Measurements from ENCODE around the gene XXYLT1.
"Not testable (repeated sequence)": the region's sequence is repeated elsewhere in the genome, so short reads cannot be mapped to it uniquely, and the experiment has no call there.

XXYLT1 gene

GRCh38 chr3:195207056-195207455 is 63.9 kb downstream of the XXYLT1 start:
- no peak for DNase-seq

GRCh38 chr3:195204360-195205163 is 66.4 kb downstream of the XXYLT1 start:
- DNase-seq, result no peak

- DNase-seq, result no peak
Observed at GRCh38 chr3:195203606-195204005, 67.4 kb downstream of the XXYLT1 start.

- no peak for DNase-seq
Observed at GRCh38 chr3:195201295-195201694, 69.7 kb downstream of the XXYLT1 start.

GRCh38 chr3:195200010-195200822 is 70.7 kb downstream of the XXYLT1 start:
- no peak for DNase-seq

GRCh38 chr3:195198426-195199346 is 72.3 kb downstream of the XXYLT1 start:
- DNase-seq, result no peak

- no peak for DNase-seq
Observed at GRCh38 chr3:195197765-195198425, 73.1 kb downstream of the XXYLT1 start.

- DNase-seq, result no peak
Observed at GRCh38 chr3:195196266-195196665, 74.7 kb downstream of the XXYLT1 start.

GRCh38 chr3:195195321-195196209 is 75.4 kb downstream of the XXYLT1 start:
- no peak for DNase-seq

GRCh38 chr3:195194559-195195206 is 76.3 kb downstream of the XXYLT1 start:
- DNase-seq, result no peak

- no peak for DNase-seq
Observed at GRCh38 chr3:195191580-195191979, 79.4 kb downstream of the XXYLT1 start.

- no peak for DNase-seq
Observed at GRCh38 chr3:195189821-195190220, 81.1 kb downstream of the XXYLT1 start.

- DNase-seq, result no peak
Observed at GRCh38 chr3:195188426-195188927, 82.5 kb downstream of the XXYLT1 start.

- no peak for DNase-seq
Observed at GRCh38 chr3:195187609-195188425, 83.1 kb downstream of the XXYLT1 start.

- DNase-seq, result not testable (repeated sequence)
Observed at GRCh38 chr3:195186710-195187047, 84.3 kb downstream of the XXYLT1 start.

GRCh38 chr3:195186041-195186709 is 84.8 kb downstream of the XXYLT1 start:
- no peak for DNase-seq

GRCh38 chr3:195185583-195185982 is 85.4 kb downstream of the XXYLT1 start:
- DNase-seq, result no peak

- DNase-seq, result no peak
Observed at GRCh38 chr3:195184716-195185421, 86.1 kb downstream of the XXYLT1 start.

All from DMS 273 treated with DMSO at 0.1 percent for 48 hours (cell line).